GM21367 (cell line): ENCODE data around the gene DNMBP.
A peak's percentile ranks its signal among the peaks of the same experiment; 100 is the strongest.

Source experiments
- ATAC-seq: cut with Tn5 transposase; IDR thresholded peaks from one replicate; pipeline ENCODE4 v1.9.1; 2021; ENCODE audit not compliant: unreplicated experiment

Gene DNMBP

DNA sequence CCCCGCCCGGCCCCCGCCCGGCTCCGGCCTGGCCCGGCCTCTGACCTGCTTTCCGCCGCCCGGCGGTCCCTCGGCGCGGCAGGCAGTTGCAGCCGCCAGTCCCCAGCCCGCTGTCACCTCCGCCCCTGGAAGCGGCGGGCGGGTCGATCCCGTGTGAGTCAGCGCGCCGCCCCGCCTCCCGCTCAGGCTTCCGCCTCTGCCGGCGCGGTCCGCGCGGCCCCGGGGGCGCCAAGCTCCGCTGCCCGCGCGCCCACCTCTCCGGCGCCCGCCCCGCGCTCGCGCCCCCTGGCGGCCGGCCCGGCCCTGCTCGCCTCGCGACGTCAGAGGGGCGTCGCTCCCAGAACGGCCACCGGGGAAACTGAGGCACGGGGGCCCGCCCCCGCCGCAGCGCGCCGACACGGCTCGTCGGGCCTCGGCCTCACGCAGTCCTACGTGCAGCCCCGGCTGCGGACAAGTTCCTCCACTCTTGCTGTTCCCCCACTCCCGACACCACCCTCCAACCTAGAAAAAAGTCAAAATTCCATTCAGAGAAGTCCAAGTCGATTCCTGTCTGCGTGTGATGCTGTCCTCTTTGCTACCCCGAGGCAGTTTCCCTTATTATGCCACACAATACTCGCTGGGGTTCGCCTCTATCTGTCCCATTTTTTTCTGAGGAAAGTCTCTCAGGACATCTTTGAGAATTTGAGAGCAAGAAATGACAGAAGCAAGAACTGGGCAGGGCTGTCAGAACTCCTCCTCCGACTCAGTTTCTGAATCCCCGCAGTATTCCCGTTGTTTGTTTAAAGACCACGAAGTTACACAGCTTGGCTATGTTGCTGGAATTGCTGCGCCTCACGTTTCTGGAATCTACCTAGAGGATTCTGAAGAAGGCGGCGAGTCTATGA lies at the start of gene DNMBP:
DNMBP (minus strand) TSS at position 155 of the 884 bp plus-strand sequence. CDS start 37,823 bp downstream, outside the sequence.
- ATAC-seq: peak; percentile 51

DNA sequence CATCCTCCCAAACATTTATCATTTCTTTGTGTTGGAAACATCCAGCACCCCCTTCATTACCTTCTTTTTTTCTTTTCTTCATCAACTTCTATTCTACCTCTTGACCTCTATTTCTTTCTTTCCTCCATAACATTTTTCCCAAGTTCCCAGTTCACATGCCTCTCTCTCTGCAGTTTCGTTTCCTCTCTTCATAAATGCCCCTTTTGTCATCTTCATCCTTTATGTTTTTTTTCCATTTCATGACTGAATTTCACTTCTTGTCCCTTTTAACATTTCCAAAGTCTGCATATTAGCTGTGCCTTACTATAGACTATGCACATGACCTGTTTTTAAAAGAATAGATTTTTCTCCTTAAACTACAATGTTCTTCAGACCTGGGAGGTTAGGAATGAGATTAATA lies 48.2 kb upstream of the DNMBP start:
- ATAC-seq: no peak

DNA sequence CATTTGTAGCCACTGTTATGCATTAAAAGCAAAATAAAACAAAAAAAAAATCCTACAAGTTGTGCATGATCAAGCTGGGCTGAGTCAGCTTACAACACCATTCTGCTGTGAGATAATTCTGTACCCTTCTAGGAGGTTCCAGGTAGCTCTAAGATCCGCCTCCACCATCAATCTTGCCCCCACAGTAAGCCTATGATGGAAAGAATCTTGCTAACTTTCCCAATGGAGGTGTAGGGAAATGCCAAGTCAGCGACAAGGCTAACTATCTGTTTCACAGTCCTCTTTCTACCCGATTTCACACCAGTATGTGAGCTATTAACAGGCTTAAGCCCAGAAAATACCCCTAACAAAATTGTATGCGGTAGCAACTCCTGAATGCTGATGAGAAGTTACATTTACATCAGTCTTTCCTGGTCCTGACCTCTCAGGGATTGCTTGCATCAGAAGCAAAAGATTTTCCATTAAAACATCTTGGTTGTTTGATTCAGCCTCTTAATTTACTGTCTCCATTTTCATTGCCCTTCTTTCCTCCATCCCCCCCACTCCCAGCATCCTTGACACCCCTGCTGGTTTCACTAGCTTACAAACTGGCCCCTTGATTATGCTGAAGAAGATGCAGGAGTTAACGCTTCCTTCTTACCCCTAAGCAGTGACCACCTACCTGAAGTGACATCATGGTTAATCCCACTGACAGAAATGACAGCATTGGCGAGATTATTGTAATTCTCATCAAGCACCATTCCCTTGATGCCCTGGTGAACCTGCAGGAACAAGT lies 44.1 kb upstream of the DNMBP start:
- no peak for ATAC-seq

- ATAC-seq: peak; percentile 54
Measured at GRCh38 chr10:100046021-100046486, 36.3 kb upstream of the DNMBP start.

DNA sequence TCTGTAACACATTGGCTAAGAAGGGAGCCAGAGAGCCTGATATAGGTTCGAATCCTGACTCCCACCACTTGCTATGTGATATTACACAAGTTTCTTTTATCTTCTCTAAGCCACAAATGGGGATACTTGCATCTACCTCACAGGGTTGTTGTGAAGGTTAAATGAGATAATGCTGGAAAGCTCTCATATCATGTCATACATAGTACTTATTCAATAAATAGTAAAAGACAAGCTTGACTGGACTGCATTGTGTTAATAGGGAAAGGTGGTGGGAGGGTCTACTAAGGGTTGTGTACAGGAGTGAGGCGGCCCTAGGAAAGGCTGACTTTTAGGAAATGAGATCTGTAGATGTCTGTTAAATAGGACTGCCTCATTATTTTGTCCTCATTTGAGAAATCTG lies 35.8 kb upstream of the DNMBP start:
- ATAC-seq: no peak

- ATAC-seq: no peak
Measured at GRCh38 chr10:100043796-100044195, 34.0 kb upstream of the DNMBP start.

DNA sequence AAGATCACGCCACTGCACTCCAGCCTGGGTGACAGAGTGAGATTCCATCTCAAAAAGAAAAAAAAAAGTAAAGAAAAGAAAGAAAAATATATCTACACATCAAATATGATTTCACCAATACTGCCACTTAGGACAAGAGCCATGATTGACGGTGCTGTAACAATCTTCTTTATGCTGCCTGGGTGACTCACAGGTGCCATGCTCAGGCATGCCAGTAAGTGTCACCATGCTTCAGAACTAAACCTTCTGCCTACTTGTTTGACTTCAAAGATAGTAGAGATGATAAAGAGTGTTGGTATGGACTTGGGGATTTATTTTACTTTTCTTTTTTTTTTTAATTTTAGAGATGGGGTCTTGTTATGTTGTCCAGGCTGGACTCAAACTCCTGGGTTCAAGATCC lies 33.6 kb upstream of the DNMBP start:
- no peak for ATAC-seq

GRCh38 chr10:100041306-100042002 lies 31.7 kb upstream of the DNMBP start:
- no peak for ATAC-seq

- no peak for ATAC-seq
Measured at GRCh38 chr10:100038561-100039071, 28.9 kb upstream of the DNMBP start.

- no peak for ATAC-seq
Measured at GRCh38 chr10:100037758-100038315, 28.1 kb upstream of the DNMBP start.

DNA sequence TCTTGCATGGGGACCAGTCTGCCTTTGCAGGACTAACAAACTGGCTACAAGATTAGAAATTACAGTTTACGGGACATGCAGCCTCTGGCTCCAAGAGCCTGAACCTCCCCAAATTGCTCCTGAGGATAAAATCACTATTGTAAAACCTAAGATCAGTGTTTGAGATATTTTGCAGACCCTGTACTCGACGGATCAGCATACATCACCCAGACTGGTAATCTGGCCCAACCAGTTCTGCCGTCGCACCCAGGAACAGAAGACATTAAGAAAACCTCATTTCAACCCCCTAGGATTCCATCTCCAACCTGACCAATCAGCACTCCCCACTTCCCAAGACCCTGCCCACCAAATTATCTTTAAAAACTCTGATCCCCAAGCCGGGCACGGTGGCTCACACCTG lies 27.1 kb upstream of the DNMBP start:
- ATAC-seq: no peak

- ATAC-seq: no peak
Measured at GRCh38 chr10:100033766-100034418, 24.1 kb upstream of the DNMBP start.

GRCh38 chr10:100027416-100027815 lies 17.7 kb upstream of the DNMBP start:
- ATAC-seq: no peak

- ATAC-seq: no peak
Measured at GRCh38 chr10:100025576-100025975, 15.8 kb upstream of the DNMBP start.

GRCh38 chr10:100024748-100025147 lies 15.0 kb upstream of the DNMBP start:
- ATAC-seq: no peak

GRCh38 chr10:100022403-100022802 lies 12.7 kb upstream of the DNMBP start:
- ATAC-seq: no peak

GRCh38 chr10:100021322-100021721 lies 11.6 kb upstream of the DNMBP start:
- ATAC-seq: no peak

DNA sequence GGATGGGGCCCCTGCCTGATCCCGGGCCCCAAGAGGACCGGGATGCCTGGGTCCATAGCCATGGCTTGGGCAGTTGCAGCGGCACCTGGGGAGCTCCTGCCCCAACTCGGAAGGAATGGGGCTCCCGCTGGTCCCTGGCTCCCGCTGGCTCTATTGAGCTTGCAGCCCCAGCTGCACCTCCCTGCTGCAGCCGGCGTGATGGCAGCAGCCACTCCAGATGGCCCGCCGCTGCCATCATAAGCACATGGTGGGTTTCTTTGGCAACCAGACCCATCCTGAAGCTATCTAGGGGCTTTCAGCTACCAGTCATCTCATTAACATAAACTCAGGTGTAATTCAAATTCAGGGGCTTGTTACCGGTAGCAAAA lies 11.1 kb upstream of the DNMBP start:
- no peak for ATAC-seq

DNA sequence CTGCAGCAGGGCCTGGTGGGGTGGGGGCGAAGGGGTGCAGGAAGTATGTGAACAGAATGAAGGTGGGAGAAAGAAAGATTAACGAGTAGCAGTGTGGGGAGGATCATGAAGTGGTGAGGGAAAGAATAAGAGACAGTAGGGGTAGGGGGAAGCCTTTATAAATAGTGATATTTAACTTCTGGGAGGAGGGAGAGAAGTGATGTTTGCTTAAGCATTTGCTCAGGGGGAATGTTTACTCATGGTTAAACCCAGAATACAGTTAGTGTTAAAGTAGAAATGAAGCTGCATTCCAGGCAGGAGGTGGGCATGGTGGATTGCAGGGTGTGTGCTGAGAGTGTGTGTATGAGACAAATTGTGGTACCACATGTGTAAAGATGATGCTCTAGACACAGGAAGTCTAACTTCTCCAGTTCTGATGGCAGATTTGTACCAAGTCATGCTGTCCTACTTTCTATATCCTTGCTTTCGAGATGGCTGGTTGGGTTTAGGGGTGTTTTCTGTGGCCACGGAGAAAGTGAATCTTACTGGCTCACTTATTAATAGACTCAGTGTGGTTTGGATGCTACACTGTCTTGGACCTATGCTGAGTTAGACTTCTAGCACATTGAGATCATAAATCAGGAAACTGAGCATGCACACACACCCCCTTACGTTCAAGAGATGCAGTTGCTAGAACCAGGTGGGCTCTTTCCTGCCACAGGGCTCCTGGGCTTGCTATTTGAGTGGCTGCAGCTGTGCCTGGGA lies 10.6 kb upstream of the DNMBP start:
- ATAC-seq: peak; percentile 73

- ATAC-seq: no peak
Measured at GRCh38 chr10:100019787-100020141, 10.0 kb upstream of the DNMBP start.
